ENCODE data around the gene CTNND2. TPM values are rescaled to one million over a fixed set of nuclear protein-coding genes. Genes with fewer than 3 reads are reported as not detected.
A peak's percentile ranks its signal among the peaks of the same experiment; 100 is the strongest.

Gene CTNND2
- 15.7 TPM for polyA plus RNA-seq (2013, experiment 1 of 2)
- polyA plus RNA-seq (2013, experiment 2 of 2): 16.0 TPM

GRCh38 chr5:11904265-11904906 lies at the start of gene CTNND2:
Gene CTNND2 (minus strand): TSS chr5:11904446. CDS start chr5:11903853, 593 bp downstream.
- Histone ChIP-seq H3K27ac (ENCODE audit: low read depth, low read length, severe bottlenecking) (no peak within 1 kb of the TSS), H3K4me3 (ENCODE audit: extremely low read depth, insufficient read depth, low read length, poor library complexity, severe bottlenecking) (peak within 1 kb of the TSS; percentile 61), H3K36me3 (ENCODE audit: control insufficient read depth, insufficient read depth, low read length) (no peaks in the 10 kb centered on the region), H3K9me3 (ENCODE audit: control insufficient read depth, low read length) (no peaks in the 10 kb centered on the region), H3K4me1 (ENCODE audit: control insufficient read depth, insufficient read depth, low read length, poor library complexity, severe bottlenecking) (no peaks in the 10 kb centered on the region)
- 0 to 2% methylated on average over 29 to 40 of the region's 64 CpGs for WGBS, 2 experiments (ENCODE audit: insufficient coverage in 2 of 2)

GRCh38 chr5:11946317-11946716 lies 42.1 kb upstream of the CTNND2 start:
- H3K9me3 ChIP-seq (ENCODE audit: control insufficient read depth, low read length): no peaks in the 10 kb centered on the region
- H3K4me1 ChIP-seq (ENCODE audit: control insufficient read depth, insufficient read depth, low read length, poor library complexity, severe bottlenecking): no peaks in the 10 kb centered on the region
- no peak overlapping the region for H3K4me3 ChIP-seq (ENCODE audit: extremely low read depth, insufficient read depth, low read length, poor library complexity, severe bottlenecking)
- H3K27ac ChIP-seq (ENCODE audit: low read depth, low read length, severe bottlenecking): no peak overlapping the region
- H3K36me3 ChIP-seq (ENCODE audit: control insufficient read depth, insufficient read depth, low read length): no peaks in the 10 kb centered on the region

DNA sequence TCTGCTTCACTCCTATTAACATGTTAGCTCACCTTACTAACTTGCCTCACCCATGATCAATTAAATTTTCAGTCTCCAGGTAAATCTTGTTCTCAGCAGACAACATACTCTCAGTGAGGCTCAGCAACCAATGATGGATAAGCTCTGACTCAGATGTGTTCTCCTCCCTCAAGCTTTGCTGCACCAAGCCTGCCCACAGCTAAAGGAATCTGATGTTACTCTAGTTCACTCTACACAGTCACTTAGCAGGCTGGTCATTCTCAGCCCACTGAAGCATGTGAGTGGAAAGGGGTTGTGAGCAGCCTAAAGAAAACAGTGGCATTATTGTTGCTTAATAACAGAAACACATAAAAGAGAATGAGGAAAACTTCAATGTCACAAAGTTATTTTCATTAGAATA lies 37.3 kb upstream of the CTNND2 start:
- H3K27ac ChIP-seq (ENCODE audit: low read depth, low read length, severe bottlenecking): no peak overlapping the region
- H3K9me3 ChIP-seq (ENCODE audit: control insufficient read depth, low read length): no peaks in the 10 kb centered on the region

DNA sequence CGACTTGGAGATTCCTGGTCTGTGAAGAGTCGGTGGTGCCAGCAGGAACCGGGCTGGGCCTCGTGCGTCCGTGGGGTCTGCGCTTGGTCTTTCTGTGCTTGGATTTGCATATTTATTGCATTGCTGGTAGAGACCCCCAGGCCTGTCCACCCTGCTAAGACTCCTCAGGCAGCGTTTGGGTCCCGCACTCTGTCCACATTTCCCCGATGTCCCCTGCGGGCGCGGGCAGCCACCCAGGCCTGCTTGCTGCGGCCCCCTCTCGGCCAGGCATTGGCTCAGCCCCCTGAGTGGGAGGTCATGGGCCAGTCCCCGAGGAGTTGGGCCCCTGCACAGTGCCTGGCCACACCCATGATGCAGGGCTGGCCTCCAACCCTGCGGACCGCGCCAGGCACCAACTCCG lies 27.4 kb upstream of the CTNND2 start:
- Histone ChIP-seq H3K36me3 (ENCODE audit: control insufficient read depth, insufficient read depth, low read length) (no peaks in the 10 kb centered on the region), H3K4me1 (ENCODE audit: control insufficient read depth, insufficient read depth, low read length, poor library complexity, severe bottlenecking) (no peaks in the 10 kb centered on the region), H3K4me3 (ENCODE audit: extremely low read depth, insufficient read depth, low read length, poor library complexity, severe bottlenecking) (no peak overlapping the region), H3K9me3 (ENCODE audit: control insufficient read depth, low read length) (no peaks in the 10 kb centered on the region), H3K27ac (ENCODE audit: low read depth, low read length, severe bottlenecking) (no peak overlapping the region)
- WGBS, 2 experiments (ENCODE audit: insufficient coverage in 2 of 2): 94 to 95% methylated on average over 10 to 13 of the region's 20 CpGs

More for the DNA sequence above, 37.3 kb upstream of the CTNND2 start:
- H3K36me3 ChIP-seq (ENCODE audit: control insufficient read depth, insufficient read depth, low read length): no peaks in the 10 kb centered on the region
- no peaks in the 10 kb centered on the region for H3K4me1 ChIP-seq (ENCODE audit: control insufficient read depth, insufficient read depth, low read length, poor library complexity, severe bottlenecking)
- no peak overlapping the region for H3K4me3 ChIP-seq (ENCODE audit: extremely low read depth, insufficient read depth, low read length, poor library complexity, severe bottlenecking)

GRCh38 chr5:11928909-11929308 lies 24.7 kb upstream of the CTNND2 start:
- WGBS, 2 experiments (ENCODE audit: insufficient coverage in 2 of 2): 100% methylated on average over 2 of the region's 4 CpGs
- no peaks in the 10 kb centered on the region for H3K36me3 ChIP-seq (ENCODE audit: control insufficient read depth, insufficient read depth, low read length)
- H3K9me3 ChIP-seq (ENCODE audit: control insufficient read depth, low read length): no peaks in the 10 kb centered on the region
- no peak overlapping the region for H3K27ac ChIP-seq (ENCODE audit: low read depth, low read length, severe bottlenecking)
- H3K4me1 ChIP-seq (ENCODE audit: control insufficient read depth, insufficient read depth, low read length, poor library complexity, severe bottlenecking): no peaks in the 10 kb centered on the region
- H3K4me3 ChIP-seq (ENCODE audit: extremely low read depth, insufficient read depth, low read length, poor library complexity, severe bottlenecking): no peak overlapping the region

DNA sequence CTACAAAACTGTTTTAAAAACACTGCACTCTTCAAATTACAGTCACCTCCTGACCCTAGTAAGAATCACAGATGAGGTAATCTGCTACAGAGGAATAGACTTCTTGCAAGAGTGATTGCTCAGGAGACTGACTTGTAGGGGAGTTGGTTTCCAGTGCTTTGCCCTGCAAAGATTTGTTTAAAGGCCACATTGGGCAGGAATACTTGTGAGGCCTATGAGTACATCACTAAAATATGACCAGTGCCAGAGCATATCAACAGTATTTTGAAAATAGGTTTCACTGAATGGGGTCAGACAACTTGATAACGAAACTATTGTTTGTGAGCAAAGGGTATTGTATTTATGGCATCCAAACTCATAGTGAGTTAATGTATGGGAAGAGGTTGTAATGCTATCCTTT lies 21.5 kb upstream of the CTNND2 start:
- 77 to 93% methylated on average over 1 of the region's 1 CpG for WGBS, 2 experiments (ENCODE audit: insufficient coverage in 2 of 2)
- no peak overlapping the region for H3K27ac ChIP-seq (ENCODE audit: low read depth, low read length, severe bottlenecking)
- no peaks in the 10 kb centered on the region for H3K9me3 ChIP-seq (ENCODE audit: control insufficient read depth, low read length)
- H3K4me1 ChIP-seq (ENCODE audit: control insufficient read depth, insufficient read depth, low read length, poor library complexity, severe bottlenecking): no peaks in the 10 kb centered on the region
- H3K36me3 ChIP-seq (ENCODE audit: control insufficient read depth, insufficient read depth, low read length): no peaks in the 10 kb centered on the region
- no peak overlapping the region for H3K4me3 ChIP-seq (ENCODE audit: extremely low read depth, insufficient read depth, low read length, poor library complexity, severe bottlenecking)

- Histone ChIP-seq H3K9me3 (ENCODE audit: control insufficient read depth, low read length) (no peaks in the 10 kb centered on the region), H3K36me3 (ENCODE audit: control insufficient read depth, insufficient read depth, low read length) (no peaks in the 10 kb centered on the region), H3K4me3 (ENCODE audit: extremely low read depth, insufficient read depth, low read length, poor library complexity, severe bottlenecking) (no peak overlapping the region), H3K27ac (ENCODE audit: low read depth, low read length, severe bottlenecking) (no peak overlapping the region), H3K4me1 (ENCODE audit: control insufficient read depth, insufficient read depth, low read length, poor library complexity, severe bottlenecking) (no peaks in the 10 kb centered on the region)
- WGBS, 2 experiments (ENCODE audit: insufficient coverage in 2 of 2): 100% methylated on average over 1 of the region's 2 CpGs; no CpG with 5 or more reads in 1 of the 2 experiments
Measured at GRCh38 chr5:11922394-11922793, 18.1 kb upstream of the CTNND2 start.

DNA sequence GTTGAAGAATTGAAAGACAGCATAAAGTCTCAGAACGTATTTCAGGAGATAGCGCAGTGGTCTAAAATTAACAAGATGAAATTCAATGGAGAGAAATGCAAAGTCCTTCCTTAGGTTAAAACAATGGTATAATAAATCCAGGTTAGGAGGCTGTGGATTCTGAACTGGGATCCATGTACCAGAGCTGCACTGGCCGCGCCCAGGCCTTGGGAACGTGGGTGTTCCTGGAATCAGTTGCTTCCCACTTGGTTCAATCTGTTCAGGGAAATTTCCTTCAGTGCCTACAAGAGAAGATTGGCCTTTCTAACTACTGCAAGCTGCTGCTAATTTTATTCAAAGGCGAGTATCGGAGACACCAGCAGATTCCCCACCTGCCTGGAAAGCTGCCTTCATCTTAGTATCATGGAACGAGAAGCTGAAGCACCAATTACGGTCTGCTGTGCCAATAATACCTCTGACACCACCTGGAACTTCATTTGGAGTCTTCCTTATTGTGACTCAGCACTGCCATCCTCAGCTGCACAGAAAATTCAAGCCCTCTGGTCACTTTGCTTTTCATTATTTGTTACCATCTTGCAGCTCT lies 14.3 kb upstream of the CTNND2 start:
- H3K36me3 ChIP-seq (ENCODE audit: control insufficient read depth, insufficient read depth, low read length): no peaks in the 10 kb centered on the region

DNA sequence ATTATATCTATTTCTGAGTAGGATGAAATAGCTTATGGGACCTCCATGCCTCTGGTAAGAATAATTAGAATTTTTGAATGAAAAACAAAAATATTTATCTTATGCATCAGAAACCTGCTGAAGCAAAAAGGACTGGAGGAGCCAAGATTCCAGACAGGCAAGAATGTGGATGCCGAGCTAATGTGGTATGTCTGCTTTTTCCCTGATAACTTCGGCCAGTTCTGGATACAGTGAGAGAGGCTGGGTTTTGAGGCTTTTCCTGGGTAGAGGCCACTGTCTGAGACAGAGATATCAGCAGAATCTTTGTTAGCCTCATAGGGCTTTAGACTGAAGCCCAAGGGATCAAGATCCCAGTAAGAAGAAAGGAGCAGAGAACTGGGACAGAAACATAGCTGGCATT lies 5.2 kb upstream of the CTNND2 start:
- 61% methylated on average over 2 of the region's 2 CpGs for WGBS, 2 experiments (ENCODE audit: insufficient coverage in 2 of 2)
- Histone ChIP-seq H3K36me3 (ENCODE audit: control insufficient read depth, insufficient read depth, low read length) (no peaks in the 10 kb centered on the region), H3K27ac (ENCODE audit: low read depth, low read length, severe bottlenecking) (peak overlapping the region; percentile 25), H3K4me3 (ENCODE audit: extremely low read depth, insufficient read depth, low read length, poor library complexity, severe bottlenecking) (no peak overlapping the region), H3K9me3 (ENCODE audit: control insufficient read depth, low read length) (no peaks in the 10 kb centered on the region), H3K4me1 (ENCODE audit: control insufficient read depth, insufficient read depth, low read length, poor library complexity, severe bottlenecking) (no peaks in the 10 kb centered on the region)

More for the DNA sequence above, 14.3 kb upstream of the CTNND2 start:
- H3K27ac ChIP-seq (ENCODE audit: low read depth, low read length, severe bottlenecking): no peak overlapping the region
- no peak overlapping the region for H3K4me3 ChIP-seq (ENCODE audit: extremely low read depth, insufficient read depth, low read length, poor library complexity, severe bottlenecking)
- H3K4me1 ChIP-seq (ENCODE audit: control insufficient read depth, insufficient read depth, low read length, poor library complexity, severe bottlenecking): no peaks in the 10 kb centered on the region
- WGBS, 2 experiments (ENCODE audit: insufficient coverage in 2 of 2): 92 to 95% methylated on average over 9 of the region's 9 CpGs
- H3K9me3 ChIP-seq (ENCODE audit: control insufficient read depth, low read length): no peaks in the 10 kb centered on the region

DNA sequence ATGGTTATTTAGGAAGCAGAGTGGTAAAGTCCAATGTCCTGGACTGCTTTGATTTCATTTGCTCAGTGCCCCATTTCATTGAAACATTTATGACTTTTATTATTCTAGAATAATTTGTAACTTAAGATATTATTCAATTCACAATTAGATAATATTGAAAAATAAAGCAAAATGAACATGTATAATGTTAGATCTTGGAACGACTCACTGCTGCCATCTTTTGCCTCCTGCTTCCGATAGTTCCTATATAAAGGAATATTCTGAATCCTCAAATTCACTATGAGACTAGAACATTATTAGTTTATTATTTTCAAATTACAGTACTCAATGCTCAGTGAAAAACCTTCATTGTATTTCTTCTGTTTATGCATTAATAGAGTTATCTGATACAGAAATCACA lies 2.3 kb upstream of the CTNND2 start:
- Histone ChIP-seq H3K36me3 (ENCODE audit: control insufficient read depth, insufficient read depth, low read length) (no peaks in the 10 kb centered on the region), H3K9me3 (ENCODE audit: control insufficient read depth, low read length) (no peaks in the 10 kb centered on the region), H3K27ac (ENCODE audit: low read depth, low read length, severe bottlenecking) (no peak overlapping the region), H3K4me1 (ENCODE audit: control insufficient read depth, insufficient read depth, low read length, poor library complexity, severe bottlenecking) (no peaks in the 10 kb centered on the region), H3K4me3 (ENCODE audit: extremely low read depth, insufficient read depth, low read length, poor library complexity, severe bottlenecking) (no peak overlapping the region)
- WGBS, 2 experiments (ENCODE audit: insufficient coverage in 2 of 2): no CpG with 5 or more reads among the region's 2 CpGs

- Histone ChIP-seq H3K4me1 (ENCODE audit: control insufficient read depth, insufficient read depth, low read length, poor library complexity, severe bottlenecking) (no peaks in the 10 kb centered on the region), H3K4me3 (ENCODE audit: extremely low read depth, insufficient read depth, low read length, poor library complexity, severe bottlenecking) (no peak overlapping the region), H3K36me3 (ENCODE audit: control insufficient read depth, insufficient read depth, low read length) (no peaks in the 10 kb centered on the region), H3K9me3 (ENCODE audit: control insufficient read depth, low read length) (no peaks in the 10 kb centered on the region), H3K27ac (ENCODE audit: low read depth, low read length, severe bottlenecking) (no peak overlapping the region)
- WGBS, 2 experiments (ENCODE audit: insufficient coverage in 2 of 2): 41 to 56% methylated on average over 8 of the region's 12 CpGs
Measured at GRCh38 chr5:11905206-11905605, 960 bp upstream of the CTNND2 start.

Data from mesodermal cell (in vitro differentiated cells).